HFF-Myc (cell line): ENCODE measurements around the gene PDHX.
"Not testable (repeated sequence)": the region's sequence is repeated elsewhere in the genome, so short reads cannot be mapped to it uniquely, and the experiment has no call there.

Experiments
- DNase-seq: peaks from one replicate; pipeline ENCODE4 v3.0.0-alpha.2; 2011; ENCODE audit warnings: low read depth; ENCODE audit errors: extremely low read depth
- H3K4me3 ChIP-seq: replicated peaks from 2 replicates; pipeline ENCODE4 v1.5.1; 2011; ENCODE audit warnings: low read depth, mild to moderate bottlenecking, control low read depth, low read length
- TF ChIP-seq, protein P1 (sequence below): IDR thresholded peaks from 2 replicates; pipeline ENCODE4 v1.5.1; 2012; ENCODE audit warnings: mild to moderate bottlenecking, low read depth, low read length, control low read depth; ENCODE audit errors: missing control alignments

PDHX gene

DNA sequence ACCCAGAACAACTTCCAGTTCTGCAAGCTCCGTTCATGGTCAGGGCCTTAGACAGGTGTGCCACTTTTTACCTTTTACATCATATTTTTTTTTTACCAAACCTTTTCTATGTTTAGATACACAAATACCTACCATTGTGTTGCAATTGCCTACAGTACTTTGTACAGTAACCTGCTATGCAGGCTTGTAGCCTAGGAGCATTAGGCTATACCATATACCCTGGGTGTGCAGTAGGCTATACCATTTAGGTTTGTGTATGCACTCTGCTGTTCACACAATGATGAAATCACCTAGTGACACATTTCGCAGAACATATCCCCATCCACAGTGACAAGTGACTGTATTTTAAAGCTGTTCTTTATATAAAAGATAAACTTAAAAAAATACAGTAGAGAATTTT, 29.8 kb upstream of the PDHX start:
- TF ChIP-seq, protein P1, sequence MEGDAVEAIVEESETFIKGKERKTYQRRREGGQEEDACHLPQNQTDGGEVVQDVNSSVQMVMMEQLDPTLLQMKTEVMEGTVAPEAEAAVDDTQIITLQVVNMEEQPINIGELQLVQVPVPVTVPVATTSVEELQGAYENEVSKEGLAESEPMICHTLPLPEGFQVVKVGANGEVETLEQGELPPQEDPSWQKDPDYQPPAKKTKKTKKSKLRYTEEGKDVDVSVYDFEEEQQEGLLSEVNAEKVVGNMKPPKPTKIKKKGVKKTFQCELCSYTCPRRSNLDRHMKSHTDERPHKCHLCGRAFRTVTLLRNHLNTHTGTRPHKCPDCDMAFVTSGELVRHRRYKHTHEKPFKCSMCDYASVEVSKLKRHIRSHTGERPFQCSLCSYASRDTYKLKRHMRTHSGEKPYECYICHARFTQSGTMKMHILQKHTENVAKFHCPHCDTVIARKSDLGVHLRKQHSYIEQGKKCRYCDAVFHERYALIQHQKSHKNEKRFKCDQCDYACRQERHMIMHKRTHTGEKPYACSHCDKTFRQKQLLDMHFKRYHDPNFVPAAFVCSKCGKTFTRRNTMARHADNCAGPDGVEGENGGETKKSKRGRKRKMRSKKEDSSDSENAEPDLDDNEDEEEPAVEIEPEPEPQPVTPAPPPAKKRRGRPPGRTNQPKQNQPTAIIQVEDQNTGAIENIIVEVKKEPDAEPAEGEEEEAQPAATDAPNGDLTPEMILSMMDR = no peak
- no peak overlapping the region for H3K4me3 ChIP-seq
- no peak for DNase-seq

GRCh38 chr11:34887260-34887659, 29.2 kb upstream of the PDHX start:
- DNase-seq = no peak
- TF ChIP-seq, protein P1 = no peak
- H3K4me3 ChIP-seq = no peak overlapping the region

GRCh38 chr11:34890089-34890488, 26.3 kb upstream of the PDHX start:
- H3K4me3 ChIP-seq = no peak overlapping the region
- TF ChIP-seq, protein P1 = no peak
- no peak for DNase-seq

GRCh38 chr11:34890812-34891211, 25.6 kb upstream of the PDHX start:
- peak; percentile 10 for DNase-seq
- no peak overlapping the region for H3K4me3 ChIP-seq
- TF ChIP-seq, protein P1 = no peak

DNA sequence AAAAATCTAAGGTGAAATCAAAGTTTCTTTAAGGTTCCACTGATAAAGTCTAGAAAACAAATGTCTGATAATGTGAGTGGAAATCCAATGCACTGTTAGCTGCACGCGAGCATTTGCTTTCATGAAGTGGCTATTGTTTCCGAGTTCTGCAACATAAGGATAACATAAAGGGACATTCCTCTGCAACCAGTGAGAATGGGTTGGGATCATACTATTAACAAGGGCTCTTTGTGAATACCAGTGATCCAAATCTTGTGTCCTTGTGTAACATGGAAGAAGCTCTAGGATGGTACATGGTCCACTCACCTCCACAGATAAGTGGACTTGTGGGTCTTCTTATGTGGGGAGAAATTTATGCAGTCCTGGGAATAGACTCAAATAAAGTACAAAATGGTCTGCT, 24.8 kb upstream of the PDHX start:
- no peak overlapping the region for H3K4me3 ChIP-seq
- TF ChIP-seq, protein P1 = no peak

DNA sequence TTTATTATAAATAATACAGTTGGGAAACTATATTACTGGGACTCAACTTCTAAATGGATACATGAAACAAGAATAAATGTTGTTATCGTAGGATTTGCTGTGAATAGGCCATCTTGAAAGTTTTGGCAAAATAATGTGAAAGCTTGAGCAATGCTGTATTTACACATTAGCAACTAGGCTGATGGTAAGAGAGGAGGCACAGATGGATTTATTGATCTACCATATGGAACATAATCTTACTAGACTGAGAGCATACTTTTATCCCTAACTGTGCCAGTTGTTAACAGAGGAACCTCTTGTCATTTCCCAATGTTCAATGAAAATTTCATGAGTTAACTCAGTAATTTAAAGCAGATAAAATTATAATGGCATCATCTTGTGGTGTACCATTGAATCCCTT, 23.0 kb upstream of the PDHX start:
- no peak for DNase-seq
- H3K4me3 ChIP-seq = no peak overlapping the region
- TF ChIP-seq, protein P1 = no peak

More for the DNA sequence above, 24.8 kb upstream of the PDHX start:
- DNase-seq = no peak

DNA sequence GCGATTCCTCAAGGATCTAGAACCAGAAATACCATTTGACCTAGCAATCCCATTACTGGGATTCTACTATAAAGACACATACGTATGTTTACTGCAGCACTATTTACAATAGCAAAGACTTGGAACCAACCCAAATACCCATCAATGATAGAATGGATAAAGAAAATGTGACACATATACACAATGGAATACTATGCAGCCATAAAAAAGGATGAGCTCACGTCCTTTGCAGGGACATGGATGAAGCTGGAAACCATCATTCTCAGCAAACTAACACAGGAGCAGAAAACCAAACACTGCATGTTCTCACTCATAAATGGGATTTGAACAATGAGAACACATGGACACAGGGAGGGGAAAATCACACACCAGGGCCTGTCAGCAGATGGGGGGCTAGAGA, 20.2 kb upstream of the PDHX start:
- not testable (repeated sequence) for DNase-seq

More for the DNA sequence above, 20.2 kb upstream of the PDHX start:
- not testable (repeated sequence) for H3K4me3 ChIP-seq
